ENCODE data around the gene DDX39A. TPM values are rescaled to one million over a fixed set of nuclear protein-coding genes. Genes with fewer than 3 reads are reported as not detected.

The DDX39A gene
- total and polyA plus RNA-seq, 2 of the 8 experiments (the other 6 are each of a cell fraction or from before 2014, with no cell fraction given), result 139 TPM

DNA sequence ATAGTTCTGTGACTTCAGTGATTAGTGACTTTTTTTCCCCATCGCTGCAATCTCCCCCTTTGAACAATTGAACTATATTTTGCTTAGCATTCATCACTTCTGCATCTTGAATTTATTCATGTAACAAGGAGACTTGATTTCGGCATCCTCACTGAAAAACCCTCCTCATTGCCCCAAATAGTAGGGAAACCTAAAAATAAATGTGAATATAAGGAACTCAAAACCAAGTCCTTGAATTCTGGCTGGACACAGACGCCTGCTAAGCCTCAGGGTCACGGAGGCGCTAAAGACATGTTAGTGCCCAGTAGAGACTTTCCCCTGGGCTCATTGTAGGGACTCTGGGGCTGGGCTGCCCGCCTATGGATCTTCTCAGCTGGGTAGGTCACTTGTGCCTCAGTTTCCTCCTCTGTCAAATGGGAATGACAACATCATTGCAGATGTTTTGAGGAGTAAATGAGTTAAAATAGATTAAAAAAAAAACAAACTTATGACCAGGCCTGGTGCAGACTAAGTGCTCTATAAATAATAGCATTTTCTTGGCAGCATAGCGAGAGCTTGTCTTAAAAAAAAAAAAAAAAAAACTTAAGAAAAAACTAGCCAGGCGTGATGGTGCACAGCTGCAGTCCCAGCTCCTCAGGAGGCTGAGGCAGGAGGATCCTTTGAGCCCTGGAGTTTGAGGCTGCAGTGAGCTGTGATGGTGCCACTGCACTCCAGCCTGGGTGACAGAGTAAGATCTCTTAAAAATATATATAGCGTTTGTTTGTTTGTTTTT, 39.7 kb downstream of the DDX39A start:
- Histone ChIP-seq H4K5ac (ENCODE audit: insufficient read length, low read depth, low read length) (no peak overlapping the region), H2BK120ac (replicated peaks; ENCODE audit: low read depth, low read length) (no peak overlapping the region), H3K79me1 (ENCODE audit: low read depth, low read length) (no peaks in the 10 kb centered on the region), H3K4me2 (ENCODE audit: insufficient read depth in 1 of 2, low read depth in 2 of 2, low read length in 2 of 2) (no peak overlapping the region), H3K14ac (ENCODE audit: insufficient read length) (no peak overlapping the region), H2AFZ (ENCODE audit: low read length) (no peak overlapping the region), H3K18ac (ENCODE audit: extremely low read depth, low read length) (no peak overlapping the region), H2BK5ac (ENCODE audit: low read depth, low read length) (no peak overlapping the region), H3K9me3 (ENCODE audit: insufficient read depth in 2 of 2, low read depth in 1 of 2, low read length in 1 of 2) (no peaks in the 10 kb centered on the region), H3K4ac (replicated peaks; ENCODE audit: insufficient read length, low read depth, low read length) (no peak overlapping the region), H3K56ac (replicated peaks; ENCODE audit: insufficient read length, low read depth, low read length) (no peak overlapping the region), H2BK15ac (ENCODE audit: low read length) (no peak overlapping the region), H3K4me1 (replicated peaks in 1 of 4; ENCODE audit: control insufficient read depth in 3 of 4, insufficient read depth in 4 of 4, low read length in 3 of 4) (peaks cover 2 to 21% (median 9%) of the 10 kb centered on the region in 4 experiments; a peak in 5 of 7 replicates), H3K27ac (ENCODE audit: low read depth, low read length) (no peak overlapping the region), H3K4me3 (ENCODE audit: extremely low read depth in 1 of 4, insufficient read depth in 2 of 4, low read depth in 3 of 4, low read length in 4 of 4) (no peak overlapping the region), H2BK12ac (ENCODE audit: low read depth, low read length) (no peak overlapping the region), H3K36me3 (ENCODE audit: control insufficient read depth in 2 of 4, insufficient read depth in 4 of 4, low read length in 3 of 4) (no peaks in the 10 kb centered on the region), H3K9ac (replicated peaks in 1 of 4; ENCODE audit: extremely low read depth in 1 of 4, low read depth in 3 of 4, low read length in 3 of 4) (no peak overlapping the region), H2BK20ac (ENCODE audit: low read length) (no peak overlapping the region), H3K23me2 (ENCODE audit: low read depth, low read length) (no peaks in the 10 kb centered on the region; the same call in 1 of the 2 replicates), H3K27me3 (replicated peaks in 1 of 4; ENCODE audit: control insufficient read depth in 3 of 4, extremely low read depth in 1 of 4, insufficient read depth in 3 of 4, low read length in 3 of 4) (no peaks in the 10 kb centered on the region), H3K23ac (ENCODE audit: insufficient read length) (no peak overlapping the region), H4K91ac (replicated peaks; ENCODE audit: insufficient read length, low read length) (no peak overlapping the region), H3K79me2 (ENCODE audit: control insufficient read depth in 1 of 2, insufficient read depth in 2 of 2, low read length in 2 of 2) (no peaks in the 10 kb centered on the region), H2AK5ac (ENCODE audit: low read depth, low read length) (no peak overlapping the region), H4K8ac (ENCODE audit: extremely low read depth, insufficient read depth, low read length) (no peak overlapping the region), H4K20me1 (replicated peaks in 1 of 2; ENCODE audit: control insufficient read depth in 1 of 2, insufficient read depth in 2 of 2, low read length in 2 of 2) (no peaks in the 10 kb centered on the region)
- WGBS, 2 experiments (ENCODE audit: extremely low coverage in 1 of 2, insufficient coverage in 1 of 2, insufficient read length in 1 of 2, insufficient replicate concordance in 2 of 2, low coverage in 1 of 2, low lambda C conversion rate in 2 of 2, missing lambda C conversion rate in 1 of 2), result 89% methylated on average over 8 of the region's 9 CpGs; no CpG with 5 or more reads in 1 of the 2 experiments
- CTCF ChIA-PET (ENCODE audit: partially characterized antibody), result interaction anchor here (0.6 to 4.6 kb wide), 10 partner anchors 9 to 390 kb away, joined by 3 to 25 read pairs (median 6); no protein-coding TSS in a partner anchor
- FAIRE-seq (no peak), DNase-seq (ENCODE audit: low read depth in 1 of 2, low spot score in 2 of 2) (no peak)
- POLR2A ChIA-PET (ENCODE audit: partially characterized antibody), result interaction anchor here (0.5 to 2.7 kb wide), 7 partner anchors 14 to 243 kb away, joined by 3 to 14 read pairs (median 4); partner anchors contain the start of gene ASF1B
- TF ChIP-seq SAP30 (IDR thresholded peaks at IDR 0.05; ENCODE audit: insufficient read depth, insufficient replicate concordance, low read length) (no peak), CEBPB (IDR thresholded peaks at IDR 0.05; ENCODE audit: low read depth, low read length) (no peak), PHF8 (conservative IDR thresholded peaks at IDR 0.05; ENCODE audit: low read depth, low read length) (no peak), RXRA (IDR thresholded peaks at IDR 0.05; ENCODE audit: insufficient read depth, low read depth, low read length) (no peak), SP1 (IDR thresholded peaks at IDR 0.05; ENCODE audit: low read depth, low read length) (no peak), KDM5A (IDR thresholded peaks at IDR 0.05; ENCODE audit: low read length) (no peak), FOSL1 (IDR thresholded peaks at IDR 0.05; ENCODE audit: insufficient read depth, low read depth, low read length) (no peak), SRF (IDR thresholded peaks at IDR 0.05; ENCODE audit: low read depth, low read length) (no peak), CHD2 (IDR thresholded peaks at IDR 0.05; ENCODE audit: low read length) (no peak), POLR2A (IDR thresholded peaks at IDR 0.05; ENCODE audit: control extremely low read depth in 1 of 2, low read depth in 2 of 2, low read length in 2 of 2) (no peak)
- TF ChIP-seq, protein P1, sequence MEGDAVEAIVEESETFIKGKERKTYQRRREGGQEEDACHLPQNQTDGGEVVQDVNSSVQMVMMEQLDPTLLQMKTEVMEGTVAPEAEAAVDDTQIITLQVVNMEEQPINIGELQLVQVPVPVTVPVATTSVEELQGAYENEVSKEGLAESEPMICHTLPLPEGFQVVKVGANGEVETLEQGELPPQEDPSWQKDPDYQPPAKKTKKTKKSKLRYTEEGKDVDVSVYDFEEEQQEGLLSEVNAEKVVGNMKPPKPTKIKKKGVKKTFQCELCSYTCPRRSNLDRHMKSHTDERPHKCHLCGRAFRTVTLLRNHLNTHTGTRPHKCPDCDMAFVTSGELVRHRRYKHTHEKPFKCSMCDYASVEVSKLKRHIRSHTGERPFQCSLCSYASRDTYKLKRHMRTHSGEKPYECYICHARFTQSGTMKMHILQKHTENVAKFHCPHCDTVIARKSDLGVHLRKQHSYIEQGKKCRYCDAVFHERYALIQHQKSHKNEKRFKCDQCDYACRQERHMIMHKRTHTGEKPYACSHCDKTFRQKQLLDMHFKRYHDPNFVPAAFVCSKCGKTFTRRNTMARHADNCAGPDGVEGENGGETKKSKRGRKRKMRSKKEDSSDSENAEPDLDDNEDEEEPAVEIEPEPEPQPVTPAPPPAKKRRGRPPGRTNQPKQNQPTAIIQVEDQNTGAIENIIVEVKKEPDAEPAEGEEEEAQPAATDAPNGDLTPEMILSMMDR (IDR thresholded peaks at IDR 0.05; ENCODE audit: control extremely low read depth in 1 of 3, insufficient read depth in 1 of 3, low read depth in 1 of 3, low read length in 3 of 3), result no peak

All from H1 (cell line).